ENCODE results near the gene PROK1. TPM values are rescaled to one million over a fixed set of nuclear protein-coding genes. Genes with fewer than 3 reads are reported as not detected.

Gene PROK1
- total RNA-seq, 2 experiments from 2014 or later: not detected

- Mint-ChIP-seq H3K4me1 (ENCODE audit: low read depth) (no peaks in the 10 kb centered on the region), H3K4me3 (no peak overlapping the region), H3K9me3 (no peaks in the 10 kb centered on the region), H3K27ac (no peak overlapping the region), H3K36me3 (ENCODE audit: low read depth) (no peaks in the 10 kb centered on the region), H3K27me3 (no peaks in the 10 kb centered on the region)
- intact Hi-C loops (cut with micrococcal nuclease): loop anchor here (10.0 kb wide), 1 partner anchor 288 kb away; no protein-coding TSS in a partner anchor
- no peak for ATAC-seq
- ChIA-PET POLR2A (no interaction called here), CTCF (interaction anchor here (1.2 to 1.6 kb wide), 3 partner anchors 32 to 285 kb away, joined by 3 to 4 read pairs (median 4); no protein-coding TSS in a partner anchor)
- TF ChIP-seq CTCF (IDR thresholded peaks at IDR 0.05): no peak
- DNase-seq: no peak
Observed at GRCh38 chr1:110492573-110492972, 41.6 kb downstream of the PROK1 start.

- no peak overlapping the region for H3K4me3 Mint-ChIP-seq
- TF ChIP-seq CTCF (IDR thresholded peaks at IDR 0.05): no peak
- intact Hi-C loops (cut with micrococcal nuclease): loop anchor here (10.0 kb wide), 1 partner anchor 288 kb away; no protein-coding TSS in a partner anchor
- no peaks in the 10 kb centered on the region for H3K4me1 Mint-ChIP-seq (ENCODE audit: low read depth)
- DNase-seq (no peak), ATAC-seq (no peak)
- ChIA-PET POLR2A (no interaction called here), CTCF (interaction anchor here (1.6 to 3.9 kb wide), 2 partner anchors 33 to 82 kb away, joined by 4 to 101 read pairs; partner anchors contain the start of gene LAMTOR5)
- H3K27ac Mint-ChIP-seq: no peak overlapping the region
- H3K36me3 Mint-ChIP-seq (ENCODE audit: low read depth): no peaks in the 10 kb centered on the region
- no peaks in the 10 kb centered on the region for H3K27me3 Mint-ChIP-seq
- H3K9me3 Mint-ChIP-seq: no peaks in the 10 kb centered on the region
Observed at GRCh38 chr1:110493059-110493699, 42.2 kb downstream of the PROK1 start.

GRCh38 chr1:110494036-110494435 lies 43.1 kb downstream of the PROK1 start:
- CTCF ChIA-PET: interaction anchor here (1.2 to 4.9 kb wide), 3 partner anchors 31 to 204 kb away, joined by 3 to 101 read pairs (median 100); partner anchors contain the start of gene LAMTOR5
- H3K36me3 Mint-ChIP-seq (ENCODE audit: low read depth): no peaks in the 10 kb centered on the region
- no peak overlapping the region for H3K4me3 Mint-ChIP-seq
- no peaks in the 10 kb centered on the region for H3K4me1 Mint-ChIP-seq (ENCODE audit: low read depth)
- POLR2A ChIA-PET: no interaction called here
- TF ChIP-seq CTCF (IDR thresholded peaks at IDR 0.05): no peak
- no peaks in the 10 kb centered on the region for H3K27me3 Mint-ChIP-seq
- no peak overlapping the region for H3K27ac Mint-ChIP-seq
- no peak for DNase-seq
- H3K9me3 Mint-ChIP-seq: no peaks in the 10 kb centered on the region
- ATAC-seq: no peak
- intact Hi-C loops (cut with micrococcal nuclease): loop anchor here (10.0 kb wide), 1 partner anchor 289 kb away; no protein-coding TSS in a partner anchor

- ChIA-PET CTCF (interaction anchor here (0.9 to 4.9 kb wide), 30 partner anchors 7 to 441 kb away, joined by 3 to 101 read pairs (median 9); partner anchors contain the start of genes KCNA2, LAMTOR5 and PROK1), POLR2A (no interaction called here)
- Mint-ChIP-seq H3K9me3 (no peaks in the 10 kb centered on the region), H3K36me3 (ENCODE audit: low read depth) (no peaks in the 10 kb centered on the region), H3K27ac (no peak overlapping the region), H3K4me1 (ENCODE audit: low read depth) (no peaks in the 10 kb centered on the region), H3K27me3 (no peaks in the 10 kb centered on the region), H3K4me3 (no peak overlapping the region)
- intact Hi-C loops (cut with micrococcal nuclease): loop anchor here (10.0 kb wide), 1 partner anchor 290 kb away; no protein-coding TSS in a partner anchor
- DNase-seq: no peak
- no peak for ATAC-seq
- TF ChIP-seq CTCF (IDR thresholded peaks at IDR 0.05): no peak
Observed at GRCh38 chr1:110494522-110495406, 43.8 kb downstream of the PROK1 start.

All from activated CD8-positive, alpha-beta T cell treated with anti-CD3 and anti-CD28 coated beads for 36 hours (primary cell).